NCI-H2227 (cell line): Measurements from ENCODE around the gene SIRT2.
"Not testable (repeated sequence)": the region's sequence is repeated elsewhere in the genome, so short reads cannot be mapped to it uniquely, and the experiment has no call there.

Experiments
- DNase-seq: peaks from one replicate; lab custom pipeline; 2025; ENCODE audit not compliant: unreplicated experiment; lab: John Stamatoyannopoulos, UW

Gene SIRT2

DNA sequence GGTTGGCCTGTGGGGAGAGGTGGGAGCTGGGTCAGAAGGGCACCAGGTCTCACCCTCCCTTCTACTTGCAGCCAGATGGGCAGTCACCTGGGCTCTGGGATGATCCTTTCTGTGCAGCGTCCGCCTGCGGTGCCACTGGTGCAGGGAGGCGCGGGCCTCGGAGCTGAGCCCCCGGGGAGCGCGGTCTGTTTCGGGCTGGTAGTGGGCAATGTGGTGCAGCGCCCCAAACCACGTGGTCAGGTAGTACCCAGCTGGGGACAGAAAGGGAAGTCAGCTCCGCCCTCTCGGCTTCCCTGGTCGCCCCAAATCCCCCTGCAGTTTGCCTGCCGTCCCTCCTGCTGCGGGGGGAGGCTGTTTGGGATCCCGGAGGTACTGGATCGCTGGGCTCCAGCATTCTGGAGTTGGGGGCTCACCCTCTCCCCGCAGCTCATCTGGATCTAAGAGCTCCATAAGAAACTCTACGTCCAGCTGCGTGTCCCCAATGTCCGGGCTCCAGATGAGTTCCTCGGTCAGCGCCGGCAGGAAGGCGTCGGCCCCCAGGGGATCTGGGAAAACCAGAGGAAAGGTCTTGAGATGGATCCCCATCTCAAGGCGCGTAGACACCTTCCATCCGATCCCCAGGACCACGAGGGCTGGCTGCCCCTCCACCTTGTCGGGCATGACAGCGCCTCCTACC lies 30.1 kb downstream of the SIRT2 start:
- DNase-seq = no peak

GRCh38 chr19:38868551-38868950 lies 30.9 kb downstream of the SIRT2 start:
- DNase-seq = no peak

DNA sequence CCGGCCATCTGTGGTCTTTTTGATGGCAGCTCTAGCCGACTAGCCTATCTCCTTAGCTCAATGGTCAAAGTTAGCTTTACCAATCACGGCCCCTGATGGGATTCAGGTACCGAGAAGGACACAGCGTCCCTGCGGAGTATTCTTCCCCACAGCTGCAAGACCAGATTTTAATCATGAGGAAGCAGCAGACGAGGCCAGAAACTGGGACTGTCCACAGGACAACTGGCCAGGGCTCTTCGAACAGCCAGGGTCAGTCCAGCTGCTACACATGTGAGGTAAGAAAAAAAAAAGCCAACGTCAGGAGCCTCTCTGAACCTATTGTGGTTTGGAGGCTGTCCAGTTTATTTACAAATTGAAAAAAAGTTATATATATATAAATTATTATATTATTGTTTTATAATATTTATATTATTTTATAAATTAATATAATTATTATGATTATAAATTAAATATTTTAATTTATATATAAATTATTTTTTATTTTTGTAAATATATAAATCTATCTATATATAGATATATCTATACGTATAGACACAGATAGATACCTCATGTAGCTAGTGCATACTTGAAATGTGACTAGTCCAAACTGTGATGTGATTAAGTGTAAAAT lies 32.1 kb downstream of the SIRT2 start:
- DNase-seq = no peak

GRCh38 chr19:38862321-38863059 lies 36.9 kb downstream of the SIRT2 start:
- peak; percentile 92 for DNase-seq

DNA sequence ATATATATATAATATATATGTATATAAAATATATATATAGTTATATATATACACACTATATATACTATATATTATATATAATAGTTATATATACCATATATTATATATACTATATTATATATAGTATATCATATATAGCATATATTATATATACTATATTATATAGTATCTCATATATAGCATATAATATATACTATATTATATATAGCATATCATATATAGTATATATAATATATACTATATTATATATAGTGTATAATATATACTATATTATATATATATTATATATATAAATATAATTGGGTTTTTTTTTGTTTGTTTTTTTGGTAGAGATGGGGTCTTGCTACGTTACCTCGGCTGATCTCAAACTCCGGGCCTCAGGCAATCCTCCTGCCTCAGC lies 38.0 kb downstream of the SIRT2 start:
- DNase-seq = no peak

GRCh38 chr19:38859631-38860204 lies 39.7 kb downstream of the SIRT2 start:
- not testable (repeated sequence) for DNase-seq

DNA sequence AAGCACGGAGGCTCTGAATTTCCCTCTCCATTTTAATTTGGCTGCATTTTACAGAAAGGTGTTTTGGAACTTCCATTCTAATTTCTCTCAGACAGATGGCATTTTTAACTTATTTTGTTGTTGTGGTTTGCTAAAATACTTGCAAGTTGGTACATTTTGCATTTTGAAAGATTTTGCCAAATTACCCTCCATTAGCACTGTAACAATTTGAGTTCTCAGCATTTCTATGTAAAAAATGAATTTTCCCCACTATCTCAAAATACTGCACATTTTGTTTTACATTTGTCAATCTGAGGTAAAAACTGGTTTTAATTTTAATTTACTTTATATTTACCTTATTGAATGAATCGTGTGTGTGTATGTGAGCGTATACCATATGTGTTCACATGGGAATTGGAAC lies 42.6 kb downstream of the SIRT2 start:
- no peak for DNase-seq

- not testable (repeated sequence) for DNase-seq
Observed at GRCh38 chr19:38855751-38856150, 43.7 kb downstream of the SIRT2 start.

GRCh38 chr19:38854961-38855360 lies 44.5 kb downstream of the SIRT2 start:
- not testable (repeated sequence) for DNase-seq

DNA sequence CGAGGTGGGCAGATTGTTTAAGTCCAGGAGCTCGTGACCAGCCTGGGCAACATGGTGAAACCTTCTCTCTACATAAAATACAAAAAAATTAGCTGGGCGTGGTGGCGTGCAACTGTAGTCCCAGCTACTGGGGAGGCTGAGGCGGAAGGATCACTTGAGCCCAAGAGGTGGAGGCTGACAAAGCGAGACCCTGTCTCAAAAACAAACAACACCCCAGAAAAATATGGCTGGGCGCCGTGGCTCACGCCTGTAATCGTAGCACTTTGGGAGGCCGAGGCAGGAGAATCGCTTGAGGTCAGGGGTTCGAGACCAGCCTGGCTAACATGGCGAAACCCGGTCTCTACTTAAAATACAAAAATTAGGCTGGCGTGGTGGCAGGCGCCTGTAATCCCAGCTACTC lies 46.2 kb downstream of the SIRT2 start:
- no peak for DNase-seq

DNA sequence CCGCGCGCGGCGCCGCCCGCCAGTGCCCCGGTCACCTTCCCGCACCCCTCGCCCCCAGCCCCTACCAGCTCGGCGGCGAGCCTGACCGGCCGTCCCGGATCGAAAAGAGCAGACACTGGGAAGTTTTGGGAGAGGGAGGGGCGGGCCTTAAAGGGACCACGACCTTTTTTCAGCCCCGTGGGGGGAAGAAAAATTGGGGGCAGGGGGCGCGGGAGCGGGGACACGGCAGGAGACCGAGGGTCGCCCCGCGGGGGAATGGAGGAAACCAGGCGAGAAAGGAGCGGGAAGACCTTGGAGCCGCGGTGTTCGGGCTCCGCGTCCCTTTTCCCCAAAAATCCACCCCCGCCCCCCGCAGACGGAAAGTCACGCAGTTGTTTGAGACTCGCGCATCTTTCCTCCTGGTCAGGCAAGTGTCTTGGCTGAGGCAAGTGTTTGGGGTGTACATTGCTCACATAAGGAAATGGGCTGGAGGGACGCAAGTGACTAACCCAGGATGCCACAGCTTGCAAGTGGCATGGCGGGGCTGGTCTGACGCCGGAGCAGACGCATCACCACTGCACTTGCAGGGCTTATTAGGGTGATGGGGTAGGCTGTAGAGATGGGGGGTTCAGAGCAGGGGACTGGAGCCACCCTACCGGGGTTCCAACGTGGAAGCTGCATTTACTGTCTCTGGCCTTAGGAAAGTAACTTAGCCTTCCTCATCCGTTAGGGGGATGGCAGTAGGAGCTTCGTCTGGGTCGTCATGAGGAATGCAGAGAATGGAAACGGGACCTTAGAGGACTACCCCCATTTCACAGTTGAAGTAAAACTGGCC lies 47.0 kb downstream of the SIRT2 start:
- peak; percentile 94 for DNase-seq

DNA sequence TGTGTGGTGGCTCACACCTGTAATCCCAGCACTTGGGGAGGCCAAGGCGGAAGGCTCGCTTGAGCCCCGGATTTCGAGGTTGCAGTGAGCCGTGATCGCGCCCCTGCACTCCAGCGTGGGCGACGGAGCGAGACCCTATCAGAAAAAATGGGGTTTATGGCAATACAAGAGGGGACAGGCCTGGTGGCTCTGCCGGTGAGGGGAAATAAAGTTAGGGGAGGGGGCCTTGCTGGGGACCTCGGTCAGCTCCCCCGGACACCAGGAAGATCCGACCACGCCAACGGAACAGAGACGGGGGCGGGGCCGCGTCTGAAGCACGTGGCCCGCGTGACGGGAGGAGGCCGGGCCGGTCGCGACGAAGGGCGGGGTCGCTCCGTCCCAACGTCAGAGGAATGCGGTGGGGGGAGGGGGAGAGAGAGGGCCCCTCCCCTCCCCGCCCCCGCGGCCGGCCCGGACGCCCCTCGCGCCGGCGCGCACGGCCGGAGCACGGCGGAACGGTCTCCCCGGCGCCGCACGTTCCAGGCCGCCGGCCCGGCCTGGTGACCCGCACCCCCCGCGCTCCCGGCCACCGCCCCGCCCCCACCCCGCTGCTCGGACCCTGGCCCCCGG lies 47.7 kb downstream of the SIRT2 start:
- DNase-seq = peak; percentile 100

- DNase-seq = peak; percentile 90
Observed at GRCh38 chr19:38850976-38851621, 48.3 kb downstream of the SIRT2 start.

DNA sequence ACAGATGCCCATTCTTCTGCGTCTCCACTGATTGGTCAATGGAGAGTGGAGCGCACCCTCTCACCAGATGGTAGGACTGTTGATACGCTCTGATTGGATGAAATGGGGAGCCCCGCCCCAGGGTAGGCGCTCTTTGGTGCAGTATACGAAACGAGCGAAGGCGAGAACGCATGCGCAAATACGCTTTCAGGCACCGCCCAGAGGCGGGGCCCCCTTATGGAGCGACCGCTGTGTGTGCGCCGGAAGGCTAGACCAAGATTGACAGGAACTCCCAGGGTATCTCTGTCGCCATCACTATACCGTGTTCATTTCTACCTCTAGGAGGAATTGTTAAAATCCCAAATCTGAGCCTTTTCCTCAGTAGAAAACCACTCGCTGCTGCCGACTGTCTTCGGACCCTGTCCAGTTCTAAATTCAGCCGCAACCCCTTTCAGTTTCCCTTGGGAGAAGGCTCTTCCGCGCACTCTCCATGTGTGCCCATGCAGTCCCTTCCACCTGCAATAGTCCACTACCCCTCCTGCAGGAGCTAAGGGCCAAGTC lies 48.9 kb downstream of the SIRT2 start:
- DNase-seq = no peak

- DNase-seq = peak; percentile 100
Observed at GRCh38 chr19:38849860-38850435, 49.5 kb downstream of the SIRT2 start, which contains the start of gene HNRNPL. HNRNPL (minus strand) TSS chr19:38849986; CDS start chr19:38849966, 20 bp downstream.

DNA sequence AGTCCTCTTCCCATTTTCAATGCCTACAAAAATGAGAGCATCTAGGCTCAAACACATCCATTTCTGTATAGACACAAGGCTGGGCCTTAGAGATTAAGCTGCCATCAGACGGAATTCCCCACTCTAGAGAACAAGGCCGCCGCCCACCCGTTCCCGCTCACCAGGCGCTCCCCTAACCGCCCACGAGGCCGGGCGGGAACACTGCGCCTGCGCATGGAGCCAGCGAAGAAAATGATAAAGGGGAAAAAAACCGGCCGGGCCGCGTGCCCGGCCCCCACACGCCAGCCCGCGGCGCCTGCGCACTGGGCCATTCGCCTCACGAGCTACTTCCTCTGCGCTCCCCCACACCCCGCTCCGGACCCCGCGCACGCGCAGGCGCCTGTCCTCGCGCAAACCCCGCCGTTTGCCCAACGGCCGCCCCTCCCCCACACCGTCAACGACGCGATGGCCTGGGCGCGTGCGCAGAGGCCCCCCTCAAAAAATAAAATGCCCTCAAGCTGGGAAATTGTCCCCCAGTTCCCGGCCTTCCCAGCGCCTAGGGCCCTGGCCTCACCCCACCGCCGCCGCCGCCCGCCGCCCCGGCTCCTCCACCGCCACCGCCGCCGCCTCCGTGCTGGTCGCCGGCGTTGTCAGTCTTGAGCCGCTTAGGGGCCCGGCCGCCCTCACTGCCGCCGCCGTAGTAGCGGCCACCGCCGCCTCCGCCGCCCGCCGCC lies 50.1 kb downstream of the SIRT2 start:
- peak; percentile 100 for DNase-seq

- DNase-seq = no peak
Observed at GRCh38 chr19:38848299-38849146, 50.9 kb downstream of the SIRT2 start.

GRCh38 chr19:38846097-38846496 lies 53.3 kb downstream of the SIRT2 start:
- no peak for DNase-seq
